Stimulated activated CD8-positive, alpha-beta memory T cell treated with anti-CD3 and anti-CD28 coated beads, Interleukin-12 subunit alpha, Interleukin-12 subunit beta, amount 100 ng/mL, for 1 hour (primary cell): Measurements from ENCODE around the gene MAPKAPK2.
"Not testable (repeated sequence)": the region's sequence is repeated elsewhere in the genome, so short reads cannot be mapped to it uniquely, and the experiment has no call there.

Experiments
- DNase-seq: peaks from one replicate; pipeline ENCODE4 v3.0.0-alpha.2; 2020; ENCODE audit warnings: low read depth

Gene MAPKAPK2

GRCh38 chr1:206744683-206745082, 60.0 kb downstream of the MAPKAPK2 start:
- no peak for DNase-seq

DNA sequence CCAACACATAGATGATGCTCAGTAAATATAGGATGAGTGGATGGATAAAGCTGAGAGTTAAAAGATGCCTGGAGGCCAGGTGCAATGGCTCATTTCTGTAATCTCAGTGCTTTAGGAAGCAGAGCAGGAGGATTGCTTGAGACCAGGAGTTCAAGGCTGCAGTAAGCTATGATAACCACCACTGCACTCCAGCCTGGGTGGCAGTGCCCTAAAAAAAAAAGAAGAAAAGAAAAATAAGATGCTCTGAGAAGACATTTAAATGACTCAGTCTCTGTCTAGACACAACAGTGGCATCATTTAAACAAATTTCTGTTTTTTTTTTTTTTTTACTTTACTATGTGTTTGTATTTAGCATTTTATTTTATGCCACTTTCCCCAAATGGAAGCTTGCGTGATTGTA, 60.6 kb downstream of the MAPKAPK2 start:
- no peak for DNase-seq

DNA sequence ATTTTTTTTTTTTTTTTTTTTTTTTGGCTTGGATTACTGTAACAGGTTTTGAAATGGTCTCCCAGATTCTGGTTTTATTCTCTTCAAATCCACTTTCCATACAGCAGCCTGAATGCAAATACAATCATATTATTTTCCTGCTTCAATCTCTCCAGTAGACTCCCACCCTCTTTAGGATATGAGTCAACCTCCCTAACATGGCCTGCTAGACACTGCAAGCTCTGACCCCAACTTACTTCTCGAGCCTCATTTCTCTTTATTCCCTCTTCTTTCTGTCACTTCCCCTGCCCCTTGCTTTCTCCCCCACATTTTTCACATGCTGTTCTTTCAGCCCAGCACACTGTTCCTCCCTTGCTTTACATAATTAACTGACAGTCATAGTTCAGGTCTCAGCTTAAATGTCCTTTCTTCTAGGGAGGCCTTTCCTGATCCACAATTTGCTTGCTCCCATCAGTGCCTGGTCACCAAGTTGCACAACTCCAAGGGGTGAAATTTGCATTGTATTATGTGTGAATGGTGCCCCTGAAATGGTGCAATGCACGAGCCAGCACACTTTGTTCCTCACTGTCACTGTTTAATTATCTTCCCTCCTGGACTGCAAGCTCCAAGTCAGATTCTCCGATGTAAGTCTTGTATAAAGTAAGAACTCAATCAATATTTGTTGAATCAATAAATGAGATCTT, 63.8 kb downstream of the MAPKAPK2 start:
- no peak for DNase-seq

DNA sequence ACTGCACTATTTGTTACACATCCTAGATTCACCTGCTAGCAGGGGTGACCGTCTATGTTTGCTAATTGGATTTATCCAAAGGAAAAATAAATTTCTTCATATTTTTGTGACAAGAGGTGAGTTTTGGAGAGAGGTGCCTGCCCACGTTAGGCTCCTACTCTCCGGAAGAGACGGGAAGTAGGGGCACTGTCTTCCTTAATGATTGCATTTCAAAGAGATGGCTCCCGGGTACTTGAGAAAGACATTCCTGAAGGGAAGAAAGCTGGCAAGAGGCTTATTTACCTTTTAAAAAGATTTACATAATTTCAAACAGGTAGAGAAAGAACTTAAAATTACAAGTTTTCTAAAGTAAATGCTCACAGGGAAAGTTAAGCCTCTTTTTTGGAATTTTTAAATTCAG, 67.2 kb downstream of the MAPKAPK2 start:
- no peak for DNase-seq

DNA sequence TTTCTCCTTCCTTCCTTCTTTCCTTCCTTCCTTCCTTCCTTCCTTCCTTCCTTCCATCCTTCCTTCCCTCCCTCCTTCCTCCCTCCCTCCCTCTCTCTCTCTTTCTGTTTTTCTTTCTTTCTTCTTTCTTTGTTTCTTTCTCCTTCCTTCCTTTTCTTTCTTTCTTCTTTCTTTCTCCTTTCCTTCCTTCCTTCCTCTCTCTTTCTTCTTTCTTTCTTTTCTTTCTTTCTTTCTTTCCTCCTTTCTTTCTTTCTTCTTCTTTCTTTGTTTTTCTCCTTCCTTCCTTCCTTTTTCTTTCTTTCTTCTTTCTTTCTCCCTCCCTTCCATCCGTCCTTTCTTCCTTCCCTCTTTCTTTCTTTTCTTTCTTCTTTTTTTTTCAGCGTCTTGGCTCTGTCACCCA, 67.8 kb downstream of the MAPKAPK2 start:
- DNase-seq = no peak

DNA sequence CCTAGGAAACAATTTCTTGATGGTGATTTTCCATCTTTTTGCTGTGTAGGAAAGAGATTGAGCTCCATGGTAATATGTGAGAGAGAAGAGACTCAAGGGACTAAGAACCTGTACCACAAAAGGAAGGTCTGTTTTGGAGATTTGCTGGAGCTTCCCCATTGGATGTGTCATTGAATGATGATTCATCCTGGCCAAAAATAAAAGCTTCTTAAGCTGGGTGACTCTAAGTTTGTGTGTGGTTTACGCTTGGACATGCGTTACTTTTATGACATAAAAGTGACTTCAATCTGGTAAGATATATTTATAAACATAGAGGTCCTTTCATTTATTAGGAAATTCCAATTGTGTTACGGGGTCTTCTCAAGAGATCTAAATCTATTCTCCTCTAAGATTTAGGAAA, 68.4 kb downstream of the MAPKAPK2 start:
- DNase-seq = no peak

DNA sequence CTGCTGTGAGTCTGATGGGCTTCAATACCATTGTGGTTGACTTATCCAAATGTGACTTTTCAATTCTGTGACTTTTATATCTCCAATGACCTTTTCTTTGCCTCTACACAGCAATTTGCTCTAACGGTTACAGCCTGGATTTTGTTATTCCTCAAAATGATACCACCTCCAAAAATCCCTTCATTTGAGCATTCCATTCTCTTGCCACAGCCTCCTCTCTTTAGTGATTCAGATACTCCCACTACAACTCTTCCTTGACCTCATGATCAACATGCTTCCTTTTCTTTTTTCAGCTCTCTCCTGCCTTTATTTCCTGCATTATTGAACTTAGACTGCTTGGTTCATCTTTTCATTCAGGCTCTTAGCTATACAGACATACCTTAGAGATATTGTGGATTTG, 69.3 kb downstream of the MAPKAPK2 start:
- no peak for DNase-seq

- no peak for DNase-seq
These were observed 73.0 kb downstream of the MAPKAPK2 start for GRCh38 chr1:206757524-206758266.

- DNase-seq = no peak
These were observed 75.9 kb downstream of the MAPKAPK2 start for GRCh38 chr1:206760590-206760989.

GRCh38 chr1:206761159-206761768, 76.6 kb downstream of the MAPKAPK2 start:
- no peak for DNase-seq

- not testable (repeated sequence) for DNase-seq
These were observed 78.1 kb downstream of the MAPKAPK2 start for GRCh38 chr1:206762741-206763364.

GRCh38 chr1:206765771-206766170, 81.1 kb downstream of the MAPKAPK2 start:
- DNase-seq = not testable (repeated sequence)

- peak; percentile 49 for DNase-seq
These were observed 81.6 kb downstream of the MAPKAPK2 start for GRCh38 chr1:206766251-206766856.

GRCh38 chr1:206768472-206769303, 84.0 kb downstream of the MAPKAPK2 start:
- no peak for DNase-seq

GRCh38 chr1:206769304-206769731, 84.6 kb downstream of the MAPKAPK2 start:
- no peak for DNase-seq

GRCh38 chr1:206770531-206771337, 86.0 kb downstream of the MAPKAPK2 start, which contains the start of gene IL19:
Gene IL19, plus strand, starts transcription at chr1:206770773. Its CDS starts 65,890 bp downstream, at chr1:206836663.
- DNase-seq = no peak

- no peak for DNase-seq
These were observed 86.6 kb downstream of the MAPKAPK2 start for GRCh38 chr1:206771338-206771692.

DNA sequence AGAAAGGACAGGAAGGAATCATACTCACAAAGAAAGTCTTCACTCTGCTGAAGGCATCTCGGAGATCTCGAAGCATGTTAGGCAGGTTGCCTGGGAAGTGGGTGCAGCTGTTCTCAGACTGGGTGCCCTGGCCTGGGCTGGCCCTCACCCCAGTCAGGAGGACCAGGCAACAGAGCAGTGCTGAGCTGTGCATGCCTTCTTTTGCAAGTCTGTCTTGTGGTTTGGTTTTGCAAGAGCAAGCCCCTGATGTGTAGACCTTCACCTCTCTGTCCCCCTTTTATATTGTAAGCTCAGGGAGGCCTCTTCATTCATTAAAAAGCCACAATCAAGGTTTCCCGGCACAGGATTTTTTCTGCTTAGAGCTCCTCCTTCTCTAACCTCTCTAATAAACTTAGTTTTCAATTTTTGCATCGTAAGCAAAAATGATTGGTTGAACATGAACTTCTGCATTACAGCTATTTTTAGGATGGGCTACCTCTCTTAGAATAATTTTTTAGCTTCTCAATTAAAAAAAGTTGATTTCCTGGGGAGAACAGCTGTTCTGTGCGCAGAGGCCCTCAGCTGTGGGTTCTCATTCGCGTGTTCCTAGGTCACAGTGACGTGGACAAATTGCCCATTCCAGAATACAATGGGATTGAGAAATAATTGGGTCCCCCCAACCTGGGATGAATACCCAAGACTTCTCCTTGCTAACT, 87.7 kb downstream of the MAPKAPK2 start, which contains the start of gene IL10:
Gene IL10 (minus strand): TSS at position 252 of the 695 bp plus-strand sequence. CDS start 59 bp downstream, at position 193.
- DNase-seq = no peak

DNA sequence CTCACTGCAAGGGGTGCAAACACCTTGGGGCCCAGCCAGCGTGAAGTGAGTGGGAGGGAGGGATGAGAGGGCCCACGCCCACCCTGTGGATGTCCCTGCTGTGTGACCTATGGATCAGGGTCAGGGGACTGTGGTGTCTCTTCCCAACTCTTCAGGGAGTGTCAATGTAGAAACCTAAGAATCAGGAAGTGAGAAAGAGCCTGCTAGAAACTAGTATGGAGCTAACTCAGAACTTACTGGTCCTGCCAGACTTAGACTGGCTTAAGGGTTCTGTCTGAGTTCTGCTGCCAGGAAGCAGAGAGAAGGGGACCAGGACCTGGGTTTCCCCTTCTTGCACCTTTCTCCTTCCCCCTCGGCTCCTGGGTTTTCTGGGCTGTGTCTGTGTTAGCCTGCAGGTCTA, 89.4 kb downstream of the MAPKAPK2 start:
- no peak for DNase-seq

- no peak for DNase-seq
These were observed 91.5 kb downstream of the MAPKAPK2 start for GRCh38 chr1:206776229-206776628.
